ENCODE data around the gene WWOX. TPM values are rescaled to one million over a fixed set of nuclear protein-coding genes. Genes with fewer than 3 reads are reported as not detected.

The WWOX gene
- total RNA-seq, 1 experiment from 2014 or later = 35.6 TPM

- H3K79me2 ChIP-seq (ENCODE audit: low read depth) = no peaks in the 10 kb centered on the region
- H3K4me2 ChIP-seq = no peak overlapping the region
- H4K20me1 ChIP-seq (ENCODE audit: insufficient read depth) = no peaks in the 10 kb centered on the region
- H3F3A ChIP-seq (ENCODE audit: insufficient read depth, low read depth) = no peaks in the 10 kb centered on the region
- intact Hi-C loops (cut with micrococcal nuclease; ENCODE audit: unreplicated experiment) = no loop called here
- H3K27ac ChIP-seq = no peak overlapping the region
- no peaks in the 10 kb centered on the region for H3K27me3 ChIP-seq (ENCODE audit: insufficient read depth, low read depth)
- ChIA-PET POLR2A (ENCODE audit: unreplicated experiment) (no interaction called here), CTCF (no interaction called here)
- no TSS peak for BruUV-seq (replicated peaks)
- H2AFZ ChIP-seq = no peak overlapping the region
- H3K4me3 ChIP-seq = no peak overlapping the region
- TF ChIP-seq CTCF (conservative IDR thresholded peaks at IDR 0.05) (no peak), EZH2 (IDR thresholded peaks at IDR 0.05; ENCODE audit: low read depth) (no peak)
- no peaks in the 10 kb centered on the region for H3K9me2 ChIP-seq (ENCODE audit: insufficient read depth)
- no peaks in the 10 kb centered on the region for H3K4me1 ChIP-seq (replicated peaks; ENCODE audit: insufficient read depth)
- no peaks in the 10 kb centered on the region for H3K36me3 ChIP-seq (ENCODE audit: low read depth)
- 0 out of 2 replicates have a peak, but pooled peaks cover 3% of the 10 kb centered on the region for H3K9me3 ChIP-seq (ENCODE audit: insufficient read depth, low read depth)
- no peak for DNase-seq
Measured at GRCh38 chr16:79053577-79053976, 954.1 kb downstream of the WWOX start.

- Histone ChIP-seq H3K27ac (no peak overlapping the region), H3K36me3 (ENCODE audit: low read depth) (no peaks in the 10 kb centered on the region), H3K79me2 (ENCODE audit: low read depth) (no peaks in the 10 kb centered on the region), H2AFZ (no peak overlapping the region), H3K4me1 (replicated peaks; ENCODE audit: insufficient read depth) (no peaks in the 10 kb centered on the region), H3F3A (ENCODE audit: insufficient read depth, low read depth) (no peaks in the 10 kb centered on the region), H3K4me3 (no peak overlapping the region), H3K9me2 (ENCODE audit: insufficient read depth) (no peaks in the 10 kb centered on the region), H3K4me2 (no peak overlapping the region), H3K9me3 (ENCODE audit: insufficient read depth, low read depth) (0 out of 2 replicates have a peak, but pooled peaks cover 3% of the 10 kb centered on the region), H4K20me1 (ENCODE audit: insufficient read depth) (no peaks in the 10 kb centered on the region), H3K27me3 (ENCODE audit: insufficient read depth, low read depth) (no peaks in the 10 kb centered on the region)
- ChIA-PET POLR2A (ENCODE audit: unreplicated experiment) (no interaction called here), CTCF (no interaction called here)
- TF ChIP-seq CTCF (conservative IDR thresholded peaks at IDR 0.05) (no peak), EZH2 (IDR thresholded peaks at IDR 0.05; ENCODE audit: low read depth) (no peak)
- intact Hi-C loops (cut with micrococcal nuclease; ENCODE audit: unreplicated experiment) = no loop called here
- no peak for DNase-seq
- BruUV-seq (replicated peaks) = no TSS peak
Measured at GRCh38 chr16:79054211-79054984, 954.9 kb downstream of the WWOX start.

GRCh38 chr16:79055251-79055970, 956.0 kb downstream of the WWOX start:
- Histone ChIP-seq H4K20me1 (ENCODE audit: insufficient read depth) (no peaks in the 10 kb centered on the region), H3F3A (ENCODE audit: insufficient read depth, low read depth) (no peaks in the 10 kb centered on the region), H3K4me2 (no peak overlapping the region), H3K27me3 (ENCODE audit: insufficient read depth, low read depth) (no peaks in the 10 kb centered on the region), H3K9me2 (ENCODE audit: insufficient read depth) (no peaks in the 10 kb centered on the region), H3K4me3 (no peak overlapping the region), H3K79me2 (ENCODE audit: low read depth) (no peaks in the 10 kb centered on the region), H3K27ac (no peak overlapping the region), H2AFZ (no peak overlapping the region), H3K9me3 (ENCODE audit: insufficient read depth, low read depth) (0 out of 2 replicates have a peak, but pooled peaks cover 3% of the 10 kb centered on the region), H3K4me1 (replicated peaks; ENCODE audit: insufficient read depth) (no peaks in the 10 kb centered on the region), H3K36me3 (ENCODE audit: low read depth) (no peaks in the 10 kb centered on the region)
- TF ChIP-seq EZH2 (IDR thresholded peaks at IDR 0.05; ENCODE audit: low read depth) (no peak), CTCF (conservative IDR thresholded peaks at IDR 0.05) (no peak)
- CTCF ChIA-PET = no interaction called here
- POLR2A ChIA-PET (ENCODE audit: unreplicated experiment) = no interaction called here
- DNase-seq = no peak
- intact Hi-C loops (cut with micrococcal nuclease; ENCODE audit: unreplicated experiment) = no loop called here
- BruUV-seq (replicated peaks) = no TSS peak

Measured in PC-9 (cell line).